Keratinocyte (primary cell): Measurements from ENCODE around the gene SAMHD1.

Experiments used
- CTCF ChIP-seq, 3 experiments: IDR thresholded peaks in 1 of 3; conservative IDR thresholded peaks in 1 of 3; optimal IDR thresholded peaks in 1 of 3; 2 replicates in 2 of 3; 3 replicates in 1 of 3; pipeline versions ENCODE3 to v1.5.1; 2011; ENCODE audit warnings: low read length in 3 of 3, mild to moderate bottlenecking in 3 of 3, moderate library complexity in 2 of 3, control low read depth in 1 of 3, inconsistent platforms in 1 of 3; ENCODE audit not compliant: insufficient read depth in 2 of 3; ENCODE audit errors: extremely low read depth in 1 of 3
- EZH2 ChIP-seq: IDR thresholded peaks from one replicate; pipeline ENCODE4 v1.6.1; 2012; ENCODE audit warnings: inconsistent platforms, mild to moderate bottlenecking, low read length, moderate library complexity

- TF ChIP-seq CTCF (optimal IDR thresholded peaks at IDR 0.05 in 1 of 3, IDR thresholded peaks at IDR 0.05 in 1 of 3, conservative IDR thresholded peaks at IDR 0.05 in 1 of 3; ENCODE audit: extremely low read depth in 1 of 3, insufficient read depth in 2 of 3, low read length in 3 of 3), result no peak
- no peak for TF ChIP-seq EZH2
Measured at GRCh38 chr20:36997121-36997520, 45.6 kb upstream of the SAMHD1 start.
